Trophoblast cell (in vitro differentiated cells and primary cell): ENCODE data around the gene C19orf38.

Experiments used
- DNase-seq, 2 donors: peaks; one replicate each; pipeline ENCODE4 v3.0.0-alpha.2; 2016
- H2AFZ ChIP-seq: 2 replicates; pipeline ENCODE4 v1.6.1; 2013; ENCODE audit warnings: low read length, moderate library complexity, mild to moderate bottlenecking; ENCODE audit not compliant: insufficient read depth, poor library complexity
- H2AK5ac ChIP-seq: 2 replicates; pipeline ENCODE4 v1.6.1; 2013; ENCODE audit warnings: mild to moderate bottlenecking, low read length
- H2BK120ac ChIP-seq: 2 replicates; pipeline ENCODE4 v1.6.1; 2013; ENCODE audit warnings: low read length, mild to moderate bottlenecking, moderate library complexity; ENCODE audit not compliant: insufficient read depth, poor library complexity
- H2BK12ac ChIP-seq: 2 replicates; pipeline ENCODE4 v1.6.1; 2013; ENCODE audit warnings: mild to moderate bottlenecking, low read length, moderate library complexity
- H2BK5ac ChIP-seq: 2 replicates; pipeline ENCODE4 v1.6.1; 2013; ENCODE audit warnings: low read length, low read depth, moderate library complexity, mild to moderate bottlenecking; ENCODE audit not compliant: poor library complexity
- H3K14ac ChIP-seq: 2 replicates; pipeline ENCODE4 v1.6.1; 2013; ENCODE audit warnings: mild to moderate bottlenecking, low read length
- H3K18ac ChIP-seq: 2 replicates; pipeline ENCODE4 v1.6.1; 2013; ENCODE audit warnings: mild to moderate bottlenecking, low read length
- H3K23ac ChIP-seq: 2 replicates; pipeline ENCODE4 v1.6.1; 2013; ENCODE audit warnings: low read length
- H3K27ac ChIP-seq: 2 replicates; pipeline ENCODE4 v1.5.1; 2013; ENCODE audit warnings: low read depth, mild to moderate bottlenecking, inconsistent platforms, low read length, moderate library complexity
- H3K27me3 ChIP-seq: 2 replicates; pipeline ENCODE4 v1.6.1; 2013; ENCODE audit warnings: inconsistent platforms, mild to moderate bottlenecking, low read length, moderate library complexity; ENCODE audit not compliant: insufficient read depth
- H3K36me3 ChIP-seq, 2 experiments: 1 replicate in 1 of 2; 2 replicates in 1 of 2; pipeline ENCODE4 v1.6.1; 2013; ENCODE audit warnings: low read length in 2 of 2, mild to moderate bottlenecking in 2 of 2, moderate library complexity in 1 of 2; ENCODE audit not compliant: insufficient read depth in 2 of 2, control insufficient read depth in 1 of 2
- H3K4ac ChIP-seq: 2 replicates; pipeline ENCODE4 v1.6.1; 2013; ENCODE audit warnings: low read depth, mild to moderate bottlenecking, low read length, moderate library complexity
- H3K4me1 ChIP-seq, 2 experiments: 1 replicate in 1 of 2; 2 replicates in 1 of 2; pipeline ENCODE4 v1.6.1; 2013; ENCODE audit warnings: low read length in 2 of 2, mild to moderate bottlenecking in 2 of 2, moderate library complexity in 1 of 2; ENCODE audit not compliant: insufficient read depth in 2 of 2, control insufficient read depth in 1 of 2
- H3K4me2 ChIP-seq: 2 replicates; pipeline ENCODE4 v1.6.1; 2013; ENCODE audit warnings: inconsistent platforms, mild to moderate bottlenecking, low read length, moderate library complexity
- H3K4me3 ChIP-seq: 2 replicates; pipeline ENCODE4 v1.5.1; 2013; ENCODE audit warnings: mild to moderate bottlenecking, low read depth, low read length, inconsistent platforms
- H3K79me1 ChIP-seq: one replicate; pipeline ENCODE4 v1.6.1; 2013; ENCODE audit warnings: low read length
- H3K79me2 ChIP-seq: 2 replicates; pipeline ENCODE4 v1.6.1; 2013; ENCODE audit warnings: low read length, mild to moderate bottlenecking; ENCODE audit not compliant: control insufficient read depth, insufficient read depth, poor library complexity
- H3K9ac ChIP-seq: 2 replicates; pipeline ENCODE4 v1.6.1; 2013; ENCODE audit warnings: mild to moderate bottlenecking, low read length
- H3K9me3 ChIP-seq: 2 replicates; pipeline ENCODE4 v1.6.1; 2013; ENCODE audit warnings: low read depth, mild to moderate bottlenecking, control low read depth, inconsistent platforms, low read length; ENCODE audit not compliant: insufficient read depth
- H4K12ac ChIP-seq: 2 replicates; pipeline ENCODE4 v1.6.1; 2013; ENCODE audit warnings: low read depth, mild to moderate bottlenecking, low read length, moderate library complexity
- H4K8ac ChIP-seq: 2 replicates; pipeline ENCODE4 v1.6.1; 2013; ENCODE audit warnings: low read depth, mild to moderate bottlenecking, low read length, moderate library complexity
- H4K91ac ChIP-seq: one replicate; pipeline ENCODE4 v1.6.1; 2013; ENCODE audit warnings: low read depth, mild to moderate bottlenecking, low read length, moderate library complexity
- WGBS: extraction: QIAGEN DNeasy Blood & Tissue Kit; methylation state at CpG from one replicate; pipeline ENCODE4 v1.1.7; 2013; ENCODE audit warnings: missing lambda C conversion rate; ENCODE audit not compliant: insufficient read length, insufficient coverage; ENCODE audit errors: extremely low coverage; 5-methylcytosine and 5-hydroxymethylcytosine counted together

C19orf38 gene

GRCh38 chr19:10815969-10816644 lies 32.1 kb upstream of the C19orf38 start:
- Histone ChIP-seq H3K27me3 (no peaks in the 10 kb centered on the region), H4K8ac (no peak overlapping the region), H3K4me2 (no peak overlapping the region), H2BK120ac (no peak overlapping the region), H2BK12ac (no peak overlapping the region), H4K12ac (no peak overlapping the region), H3K4ac (no peak overlapping the region), H2BK5ac (no peak overlapping the region), H3K23ac (no peak overlapping the region), H3K79me1 (no peaks in the 10 kb centered on the region), H2AFZ (no peak overlapping the region), H3K9me3 (peaks cover 2% of the 10 kb centered on the region), H4K91ac (no peak overlapping the region), H2AK5ac (no peak overlapping the region), H3K79me2 (no peaks in the 10 kb centered on the region), H3K18ac (no peak overlapping the region), H3K4me3 (no peak overlapping the region), H3K27ac (no peak overlapping the region), H3K9ac (no peak overlapping the region), H3K4me1 (peaks cover 4 to 8% of the 10 kb centered on the region in 2 experiments), H3K36me3 (peaks cover 58 to 68% of the 10 kb centered on the region in 2 experiments), H3K14ac (no peak overlapping the region)
- no peak for DNase-seq
- WGBS = no CpG with 5 or more reads among the region's 21 CpGs

- H3K36me3 ChIP-seq = peaks cover 54 to 67% of the 10 kb centered on the region in 2 experiments
- no peak overlapping the region for H3K4me3 ChIP-seq
- H3K14ac ChIP-seq = no peak overlapping the region
- no peak overlapping the region for H4K12ac ChIP-seq
- no peak overlapping the region for H2BK120ac ChIP-seq
- WGBS = no CpG with 5 or more reads among the region's 11 CpGs
- peaks cover 2% of the 10 kb centered on the region for H3K9me3 ChIP-seq
- H3K27me3 ChIP-seq = no peaks in the 10 kb centered on the region
- no peak overlapping the region for H3K9ac ChIP-seq
- peaks cover 4 to 8% of the 10 kb centered on the region in 2 experiments for H3K4me1 ChIP-seq
- H3K4me2 ChIP-seq = no peak overlapping the region
- H3K18ac ChIP-seq = no peak overlapping the region
- DNase-seq = no peak
- H2BK5ac ChIP-seq = no peak overlapping the region
- H2AFZ ChIP-seq = no peak overlapping the region
- no peaks in the 10 kb centered on the region for H3K79me2 ChIP-seq
- H3K79me1 ChIP-seq = no peaks in the 10 kb centered on the region
- H4K8ac ChIP-seq = no peak overlapping the region
- H2AK5ac ChIP-seq = no peak overlapping the region
- H3K4ac ChIP-seq = no peak overlapping the region
- H3K27ac ChIP-seq = no peak overlapping the region
- no peak overlapping the region for H2BK12ac ChIP-seq
- H3K23ac ChIP-seq = no peak overlapping the region
- no peak overlapping the region for H4K91ac ChIP-seq
Observed at GRCh38 chr19:10816691-10817090, 31.5 kb upstream of the C19orf38 start.

- H2BK120ac ChIP-seq = no peak overlapping the region
- no peaks in the 10 kb centered on the region for H3K79me2 ChIP-seq
- H4K91ac ChIP-seq = no peak overlapping the region
- no peak overlapping the region for H3K23ac ChIP-seq
- no peak overlapping the region for H2AFZ ChIP-seq
- peaks cover 4% of the 10 kb centered on the region for H3K9me3 ChIP-seq
- H3K27me3 ChIP-seq = no peaks in the 10 kb centered on the region
- no peak overlapping the region for H2BK12ac ChIP-seq
- H3K27ac ChIP-seq = no peak overlapping the region
- no CpG with 5 or more reads among the region's 42 CpGs for WGBS
- no peak overlapping the region for H3K9ac ChIP-seq
- H3K14ac ChIP-seq = no peak overlapping the region
- H2AK5ac ChIP-seq = no peak overlapping the region
- H3K4me1 ChIP-seq = peaks cover 4 to 8% of the 10 kb centered on the region in 2 experiments
- H2BK5ac ChIP-seq = no peak overlapping the region
- no peak overlapping the region for H3K4me2 ChIP-seq
- H3K79me1 ChIP-seq = no peaks in the 10 kb centered on the region
- H4K8ac ChIP-seq = no peak overlapping the region
- no peak overlapping the region for H4K12ac ChIP-seq
- H3K36me3 ChIP-seq = peaks cover 53 to 66% of the 10 kb centered on the region in 2 experiments
- DNase-seq = peak in 1 of 2 donors; percentile 46
- H3K4me3 ChIP-seq = no peak overlapping the region
- no peak overlapping the region for H3K4ac ChIP-seq
- no peak overlapping the region for H3K18ac ChIP-seq
Observed at GRCh38 chr19:10817291-10818038, 30.8 kb upstream of the C19orf38 start.

- Histone ChIP-seq H3K4me2 (no peak overlapping the region), H2BK12ac (no peak overlapping the region), H4K12ac (peak overlapping the region; percentile 20), H3K14ac (no peak overlapping the region), H3K27me3 (no peaks in the 10 kb centered on the region), H3K79me2 (no peaks in the 10 kb centered on the region), H2BK120ac (no peak overlapping the region), H3K9me3 (peaks cover 3% of the 10 kb centered on the region), H2AK5ac (no peak overlapping the region), H2AFZ (no peak overlapping the region), H3K36me3 (peaks cover 55 to 64% of the 10 kb centered on the region in 2 experiments), H4K91ac (no peak overlapping the region), H3K4me3 (no peak overlapping the region), H3K27ac (no peak overlapping the region), H4K8ac (no peak overlapping the region), H3K23ac (no peak overlapping the region), H3K4me1 (peaks cover 0 to 2% of the 10 kb centered on the region in 2 experiments), H2BK5ac (no peak overlapping the region), H3K4ac (no peak overlapping the region), H3K9ac (no peak overlapping the region), H3K18ac (no peak overlapping the region), H3K79me1 (no peaks in the 10 kb centered on the region)
- WGBS = no CpG with 5 or more reads among the region's 19 CpGs
- DNase-seq = no peak
Observed at GRCh38 chr19:10818301-10819123, 29.7 kb upstream of the C19orf38 start.
